Aorta (tissue), 5 donors: Measurements from ENCODE around the gene MARS1. TPM values are rescaled to one million over a fixed set of nuclear protein-coding genes. Genes with fewer than 3 reads are reported as not detected.

ENCODE experiments used
- ATAC-seq: fragments of 200-7000 bp; cut with Tn5 transposase; one replicate; pipeline ENCODE4 v1.9.1; 2022; ENCODE audit warnings: moderate library complexity; ENCODE audit not compliant: low FRiP score
- DNase-seq, 2 donors: peaks; one replicate each; pipeline ENCODE4 v3.0.0-alpha.2; 2020
- H3K27ac ChIP-seq, 2 donors: one replicate each; pipeline ENCODE4 v1.5.1; 2013; ENCODE audit warnings: low read length in 2 of 2, mild to moderate bottlenecking in 2 of 2, moderate library complexity in 2 of 2, control low read depth in 1 of 2, inconsistent platforms in 1 of 2, low read depth in 1 of 2
- H3K27me3 ChIP-seq, 2 donors: one replicate each; pipeline ENCODE4 v1.6.1; 2013; ENCODE audit warnings: control low read depth in 1 of 2, low read length in 1 of 2, mild to moderate bottlenecking in 1 of 2, moderate library complexity in 1 of 2; ENCODE audit not compliant: insufficient read depth in 2 of 2, control insufficient read depth in 1 of 2
- H3K36me3 ChIP-seq, 2 donors: one replicate each; pipeline ENCODE4 v1.6.1; 2013; ENCODE audit warnings: control low read depth in 1 of 2, low read length in 1 of 2, mild to moderate bottlenecking in 1 of 2; ENCODE audit not compliant: insufficient read depth in 2 of 2, control insufficient read depth in 1 of 2
- H3K4me1 ChIP-seq, 2 donors: one replicate each; pipeline ENCODE4 v1.6.1; 2013; ENCODE audit warnings: low read length in 2 of 2, control low read depth in 1 of 2, mild to moderate bottlenecking in 1 of 2, moderate library complexity in 1 of 2; ENCODE audit not compliant: insufficient read depth in 2 of 2, control insufficient read depth in 1 of 2
- H3K4me3 ChIP-seq, 2 donors: one replicate each; pipeline ENCODE4 v1.5.1; 2013; ENCODE audit warnings: low read length in 2 of 2, control low read depth in 1 of 2, mild to moderate bottlenecking in 1 of 2
- H3K9me3 ChIP-seq: one replicate; pipeline ENCODE4 v1.6.1; 2013; ENCODE audit warnings: mild to moderate bottlenecking, low read length; ENCODE audit not compliant: control insufficient read depth
- WGBS, 2 donors: extraction: QIAGEN DNeasy Blood & Tissue Kit; methylation state at CpG; one replicate each; pipeline ENCODE4 v1.1.7; 2013; 5-methylcytosine and 5-hydroxymethylcytosine counted together
- intact Hi-C, 2 donors: fragments of 100-400 bp; cut with DNase I; formaldehyde crosslinking; loops; one replicate each; pipeline versions ENCODE4 v1.14.2 to v1.15.0; 2022
- polyA plus RNA-seq, 2 donors: library from polyadenylated mRNA; stranded (reverse); fragments of 200-250 nt; gene quantifications; one replicate each; pipeline ENCODE4 v1.2.3, GENCODE V29; 2013
- total RNA-seq, 2 donors: library from RNA; stranded (reverse); fragmentation: NEBNext Ultra II Directional; extraction: Animal tissue kit (Norgen Biotek cat#: 25700); gene quantifications; one replicate each; pipeline ENCODE4 v1.2.1, GENCODE V29; 2021
- donor health status: healthy with polysubstance abuse.
- donor health status: Bipolar disorder and iron deficiency.
- donor health status: DM: no; HTN: no; CAD: no.
- donor health status: DM: no; HTN: no; CAD: no.
- donor health status: DM: yes; HTN: yes; CAD: no.

MARS1 gene
- total and polyA plus RNA-seq, 4 donors, result 34.9 to 136 (median 107) TPM

- no peak for ATAC-seq
- 88 to 89% methylated on average over 11 of the region's 11 CpGs for WGBS, 2 donors
- intact Hi-C loops, result no loop called here
These were observed 20.0 kb upstream of the MARS1 start for GRCh38 chr12:57467915-57468314.

DNA sequence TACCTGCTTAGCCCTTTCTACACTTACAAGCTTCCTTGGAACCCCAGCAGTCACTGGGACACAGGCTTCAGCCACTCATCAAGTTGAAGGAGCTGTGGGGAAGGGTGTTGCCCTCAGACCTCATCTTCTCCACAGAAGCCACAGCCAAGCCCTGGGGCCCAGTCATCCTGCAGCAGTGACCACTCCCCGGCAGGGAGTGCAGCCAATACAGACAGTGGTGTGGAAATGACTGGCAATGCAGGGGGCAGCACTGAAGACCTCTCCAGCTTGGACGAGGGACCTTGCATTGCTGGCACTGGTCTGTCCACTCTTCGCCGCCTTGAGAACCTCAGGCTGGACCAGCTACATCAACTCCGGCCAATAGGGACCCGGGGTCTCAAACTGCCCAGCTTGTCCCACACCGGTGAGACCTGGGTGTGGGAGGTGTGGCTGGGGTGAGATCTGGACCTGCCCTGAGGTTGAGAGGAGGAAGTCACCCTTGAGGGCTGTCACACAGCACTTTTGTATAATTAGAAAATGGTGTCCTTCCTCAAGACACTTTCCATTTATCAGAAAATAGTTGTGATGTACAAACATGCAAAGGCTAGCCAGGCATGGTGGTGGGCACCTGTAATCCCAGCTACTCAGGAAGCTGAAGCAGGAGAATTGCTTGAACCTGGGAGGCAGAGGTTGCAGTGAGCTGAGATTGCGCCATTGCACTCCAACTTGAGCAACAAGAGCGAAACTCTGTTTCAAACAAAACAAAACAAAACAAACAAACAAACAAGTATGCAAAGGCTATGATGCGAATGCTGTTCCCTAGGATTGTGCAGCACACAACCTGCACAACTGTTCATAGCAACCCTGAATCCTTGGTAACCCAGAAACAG, 18.3 kb upstream of the MARS1 start:
- no peaks in the 10 kb centered on the region for H3K4me1 ChIP-seq
- no peak overlapping the region for H3K4me3 ChIP-seq
- peak in 1 of 2 donors; percentile 21 for DNase-seq
- WGBS, 2 donors, result 92% methylated on average over 10 of the region's 10 CpGs
- no peaks in the 10 kb centered on the region for H3K36me3 ChIP-seq
- no peaks in the 10 kb centered on the region for H3K27me3 ChIP-seq
- peak; percentile 11 for ATAC-seq
- no peaks in the 10 kb centered on the region for H3K9me3 ChIP-seq
- intact Hi-C loops, result no loop called here
- no peak overlapping the region for H3K27ac ChIP-seq

More at GRCh38 chr12:57467915-57468314, 20.0 kb upstream of the MARS1 start:
- no peak for DNase-seq
- no peaks in the 10 kb centered on the region for H3K27me3 ChIP-seq
- H3K36me3 ChIP-seq, result no peaks in the 10 kb centered on the region
- H3K9me3 ChIP-seq, result no peaks in the 10 kb centered on the region
- no peaks in the 10 kb centered on the region for H3K4me1 ChIP-seq
- H3K27ac ChIP-seq, result no peak overlapping the region
- H3K4me3 ChIP-seq, result no peak overlapping the region

DNA sequence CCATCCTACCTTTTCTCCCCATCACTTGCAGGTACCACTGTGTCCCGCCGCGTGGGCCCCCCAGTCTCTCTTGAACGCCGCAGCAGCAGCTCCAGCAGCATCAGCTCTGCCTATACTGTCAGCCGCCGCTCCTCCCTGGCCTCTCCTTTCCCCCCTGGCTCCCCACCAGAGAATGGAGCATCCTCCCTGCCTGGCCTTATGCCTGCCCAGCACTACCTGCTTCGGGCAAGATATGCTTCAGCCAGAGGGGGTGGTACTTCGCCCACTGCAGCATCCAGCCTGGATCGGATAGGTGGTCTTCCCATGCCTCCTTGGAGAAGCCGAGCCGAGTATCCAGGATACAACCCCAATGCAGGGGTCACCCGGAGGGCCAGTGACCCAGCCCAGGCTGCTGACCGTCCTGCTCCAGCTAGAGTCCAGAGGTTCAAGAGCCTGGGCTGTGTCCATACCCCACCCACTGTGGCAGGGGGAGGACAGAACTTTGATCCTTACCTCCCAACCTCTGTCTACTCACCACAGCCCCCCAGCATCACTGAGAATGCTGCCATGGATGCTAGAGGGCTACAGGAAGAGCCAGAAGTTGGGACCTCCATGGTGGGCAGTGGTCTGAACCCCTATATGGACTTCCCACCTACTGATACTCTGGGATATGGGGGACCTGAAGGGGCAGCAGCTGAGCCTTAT, 17.4 kb upstream of the MARS1 start:
- no peaks in the 10 kb centered on the region for H3K27me3 ChIP-seq
- DNase-seq, result no peak
- no peak overlapping the region for H3K27ac ChIP-seq
- ATAC-seq, result no peak
- H3K4me3 ChIP-seq, result no peak overlapping the region
- intact Hi-C loops, result no loop called here
- H3K9me3 ChIP-seq, result no peaks in the 10 kb centered on the region
- no peaks in the 10 kb centered on the region for H3K36me3 ChIP-seq
- H3K4me1 ChIP-seq, result no peaks in the 10 kb centered on the region
- WGBS, 2 donors, result 93 to 95% methylated on average over 14 of the region's 14 CpGs

GRCh38 chr12:57470970-57471656, 16.8 kb upstream of the MARS1 start:
- ATAC-seq (no peak), DNase-seq (no peak)
- Histone ChIP-seq H3K36me3 (no peaks in the 10 kb centered on the region), H3K4me1 (no peaks in the 10 kb centered on the region), H3K9me3 (no peaks in the 10 kb centered on the region), H3K27me3 (no peaks in the 10 kb centered on the region), H3K4me3 (no peak overlapping the region), H3K27ac (no peak overlapping the region)
- 96 to 97% methylated on average over 4 of the region's 4 CpGs for WGBS, 2 donors
- intact Hi-C loops, result no loop called here

- DNase-seq, result no peak
- ATAC-seq, result no peak
- Histone ChIP-seq H3K27ac (no peak overlapping the region), H3K4me3 (no peak overlapping the region), H3K9me3 (no peaks in the 10 kb centered on the region), H3K27me3 (no peaks in the 10 kb centered on the region), H3K4me1 (no peaks in the 10 kb centered on the region), H3K36me3 (no peaks in the 10 kb centered on the region)
- intact Hi-C loops, result no loop called here
- WGBS, 2 donors, result 93 to 94% methylated on average over 3 of the region's 3 CpGs
These were observed 16.2 kb upstream of the MARS1 start for GRCh38 chr12:57471661-57472060.

GRCh38 chr12:57472391-57472790, 15.5 kb upstream of the MARS1 start:
- WGBS, 2 donors, result 83% methylated on average over 3 of the region's 3 CpGs
- H3K4me1 ChIP-seq, result no peaks in the 10 kb centered on the region
- ATAC-seq, result no peak
- no peaks in the 10 kb centered on the region for H3K36me3 ChIP-seq
- H3K27me3 ChIP-seq, result no peaks in the 10 kb centered on the region
- intact Hi-C loops, result no loop called here
- H3K9me3 ChIP-seq, result no peaks in the 10 kb centered on the region
- H3K4me3 ChIP-seq, result no peak overlapping the region
- no peak overlapping the region for H3K27ac ChIP-seq
- no peak for DNase-seq

GRCh38 chr12:57473392-57473791, 14.5 kb upstream of the MARS1 start:
- no peaks in the 10 kb centered on the region for H3K36me3 ChIP-seq
- no peaks in the 10 kb centered on the region for H3K27me3 ChIP-seq
- DNase-seq (no peak), ATAC-seq (no peak)
- H3K27ac ChIP-seq, result no peak overlapping the region
- no peaks in the 10 kb centered on the region for H3K9me3 ChIP-seq
- intact Hi-C loops, result no loop called here
- no peak overlapping the region for H3K4me3 ChIP-seq
- no peaks in the 10 kb centered on the region for H3K4me1 ChIP-seq
- WGBS, 2 donors, result 34 to 35% methylated on average over 3 of the region's 3 CpGs

GRCh38 chr12:57473886-57474285, 14.0 kb upstream of the MARS1 start:
- DNase-seq, result no peak
- Histone ChIP-seq H3K4me3 (no peak overlapping the region), H3K27ac (no peak overlapping the region), H3K36me3 (no peaks in the 10 kb centered on the region), H3K27me3 (no peaks in the 10 kb centered on the region), H3K9me3 (no peaks in the 10 kb centered on the region), H3K4me1 (no peaks in the 10 kb centered on the region)
- 84 to 86% methylated on average over 5 of the region's 5 CpGs for WGBS, 2 donors
- ATAC-seq, result no peak
- intact Hi-C loops, result no loop called here
